Upper lobe of right lung (tissue), 1 donor: ENCODE data around the gene KRT4. TPM values are rescaled to one million over a fixed set of nuclear protein-coding genes. Genes with fewer than 3 reads are reported as not detected.

Source experiments
- ATAC-seq: fragments of 200-7000 bp; cut with Tn5 transposase; one replicate; pipeline ENCODE4 v1.9.1; 2020; ENCODE audit warnings: mild to moderate bottlenecking, moderate library complexity
- DNase-seq: peaks from one replicate; pipeline ENCODE4 v3.0.0-alpha.2; 2020
- H3K27ac ChIP-seq: fragments of 200-600 bp; one replicate; pipeline ENCODE4 v1.8.0; 2022
- H3K27me3 ChIP-seq: fragments of 200-600 bp; one replicate; pipeline ENCODE4 v1.8.0; 2022; ENCODE audit warnings: mild to moderate bottlenecking
- H3K36me3 ChIP-seq: fragments of 200-600 bp; one replicate; pipeline ENCODE4 v1.8.0; 2022
- H3K4me1 ChIP-seq: fragments of 200-600 bp; one replicate; pipeline ENCODE4 v1.8.0; 2022
- H3K4me3 ChIP-seq: fragments of 200-600 bp; one replicate; pipeline ENCODE4 v1.8.0; 2022; ENCODE audit warnings: mild to moderate bottlenecking
- H3K9me3 ChIP-seq: fragments of 200-600 bp; one replicate; pipeline ENCODE4 v1.8.0; 2022
- CTCF ChIP-seq: fragments of 200-600 bp; IDR thresholded peaks from one replicate; pipeline ENCODE4 v1.8.0; 2022; ENCODE audit warnings: antibody characterized with exemption
- intact Hi-C: fragments of 100-400 bp; cut with DNase I; formaldehyde crosslinking; loops from one replicate; pipeline ENCODE4 v1.11.0; 2022
- long read RNA-seq: library from polyadenylated mRNA; unstranded; transcript quantifications from one replicate; pipeline ENCODE4 v2.0.0, GENCODE V29; 2021
- total RNA-seq: library from RNA; stranded (reverse); fragmentation: NEBNext Ultra II Directional; extraction: Animal tissue kit (Norgen Biotek cat#: 25700); gene quantifications from one replicate; pipeline ENCODE4 v1.2.1, GENCODE V29; 2021
- donor health status: DM: no; HTN: yes; CAD: no; lungs with severe emphysema.

Gene KRT4
- total RNA-seq: 6.8 TPM
- long read RNA-seq, transcript KRT4-204 (9 exons, 2,576 nt): major isoform, 5 of 7 reads
- long read RNA-seq, partial matches to known transcripts: 2 of 7 reads
- long read RNA-seq, other reads (novel, unspliced or antisense): 0 of 7 reads

GRCh38 chr12:52813885-52814709, at the start of gene KRT4:
TSS of gene KRT4 (minus strand) at chr12:52814116. CDS start at chr12:52814058, 58 bp downstream.
- no peak within 1 kb of the TSS for H3K4me3 ChIP-seq
- H3K36me3 ChIP-seq: no peaks in the 10 kb centered on the region
- peaks cover 15% of the 10 kb centered on the region for H3K4me1 ChIP-seq
- ATAC-seq (peak; percentile 89), DNase-seq (peak; percentile 57)
- H3K27me3 ChIP-seq: peaks cover 24% of the 10 kb centered on the region
- intact Hi-C loops: no loop called here
- H3K9me3 ChIP-seq: no peaks in the 10 kb centered on the region
- no peak within 1 kb of the TSS for H3K27ac ChIP-seq
- no peak for TF ChIP-seq CTCF

GRCh38 chr12:52862023-52862422, 48.1 kb upstream of the KRT4 start:
- H3K27me3 ChIP-seq: no peaks in the 10 kb centered on the region
- no peak for ATAC-seq
- H3K36me3 ChIP-seq: no peaks in the 10 kb centered on the region
- no peak for DNase-seq
- no peak overlapping the region for H3K27ac ChIP-seq
- no peak for TF ChIP-seq CTCF
- no peak overlapping the region for H3K4me3 ChIP-seq
- H3K4me1 ChIP-seq: no peaks in the 10 kb centered on the region
- intact Hi-C loops: no loop called here
- no peaks in the 10 kb centered on the region for H3K9me3 ChIP-seq

- no peak for TF ChIP-seq CTCF
- DNase-seq (no peak), ATAC-seq (no peak)
- Histone ChIP-seq H3K4me1 (no peaks in the 10 kb centered on the region), H3K36me3 (no peaks in the 10 kb centered on the region), H3K27me3 (peaks cover 2% of the 10 kb centered on the region), H3K4me3 (no peak overlapping the region), H3K9me3 (no peaks in the 10 kb centered on the region), H3K27ac (no peak overlapping the region)
- intact Hi-C loops: no loop called here
These were observed 47.6 kb upstream of the KRT4 start for GRCh38 chr12:52861511-52861910.

- Histone ChIP-seq H3K4me1 (no peaks in the 10 kb centered on the region), H3K27ac (no peak overlapping the region), H3K4me3 (no peak overlapping the region), H3K36me3 (no peaks in the 10 kb centered on the region), H3K27me3 (peaks cover 3% of the 10 kb centered on the region), H3K9me3 (no peaks in the 10 kb centered on the region)
- no peak for TF ChIP-seq CTCF
- intact Hi-C loops: no loop called here
- ATAC-seq (peak; percentile 88), DNase-seq (no peak)
These were observed 46.3 kb upstream of the KRT4 start for GRCh38 chr12:52860102-52860823.

- H3K4me3 ChIP-seq: no peak overlapping the region
- TF ChIP-seq CTCF: no peak
- intact Hi-C loops: loop anchor here (10.0 kb wide), 1 partner anchor 143 kb away; no protein-coding TSS in a partner anchor
- H3K27ac ChIP-seq: no peak overlapping the region
- H3K4me1 ChIP-seq: no peaks in the 10 kb centered on the region
- ATAC-seq (no peak), DNase-seq (no peak)
- no peaks in the 10 kb centered on the region for H3K9me3 ChIP-seq
- peaks cover 3% of the 10 kb centered on the region for H3K27me3 ChIP-seq
- H3K36me3 ChIP-seq: no peaks in the 10 kb centered on the region
These were observed 43.6 kb upstream of the KRT4 start for GRCh38 chr12:52857500-52857899.
